ENCODE data around the gene ZNF90.
"Not testable (repeated sequence)": the region's sequence is repeated elsewhere in the genome, so short reads cannot be mapped to it uniquely, and the experiment has no call there.

The ZNF90 gene

GRCh38 chr19:20060282-20060681 is 17.5 kb upstream of the ZNF90 start:
- Histone ChIP-seq H3K9me3 (ENCODE audit: control insufficient read depth in 1 of 2, low read length in 2 of 2) (peaks cover 0 to 4% of the 10 kb centered on the region in 2 donors), H3K9ac (ENCODE audit: low read depth in 1 of 2, low read length in 2 of 2) (no peak overlapping the region), H3K27me3 (ENCODE audit: control insufficient read depth in 1 of 2, insufficient read depth in 2 of 2, low read length in 2 of 2) (no peaks in the 10 kb centered on the region), H3K4me1 (ENCODE audit: control insufficient read depth in 1 of 2, insufficient read depth in 2 of 2, low read length in 2 of 2) (no peaks in the 10 kb centered on the region), H3K4me3 (ENCODE audit: low read depth in 1 of 2, low read length in 2 of 2) (no peak overlapping the region), H3K27ac (ENCODE audit: low read depth, low read length) (no peak overlapping the region), H3K36me3 (ENCODE audit: control insufficient read depth in 1 of 2, insufficient read depth in 2 of 2, low read length in 2 of 2) (no peaks in the 10 kb centered on the region)

DNA sequence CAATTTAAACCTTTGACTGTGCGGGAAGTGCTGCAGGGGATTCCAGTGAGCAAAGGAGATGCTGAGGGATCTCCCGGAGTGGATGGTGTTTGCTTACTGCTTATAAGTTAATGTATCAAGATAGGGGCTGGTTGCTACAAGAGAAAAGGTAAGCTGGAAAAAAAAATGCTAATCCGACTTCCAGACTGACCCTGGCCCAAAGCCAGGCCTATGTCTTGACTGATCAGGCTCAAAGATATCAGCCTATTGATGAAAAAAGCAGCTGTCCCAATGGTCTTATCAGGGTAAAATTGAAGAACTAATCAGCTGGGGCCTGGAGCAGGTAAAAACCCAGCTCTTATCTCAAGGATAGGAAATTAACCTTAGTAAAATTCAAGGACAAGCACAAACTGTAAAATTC is 10.9 kb upstream of the ZNF90 start:
- Histone ChIP-seq H3K9ac (ENCODE audit: low read depth in 1 of 2, low read length in 2 of 2) (no peak overlapping the region), H3K27me3 (ENCODE audit: control insufficient read depth in 1 of 2, insufficient read depth in 2 of 2, low read length in 2 of 2) (no peaks in the 10 kb centered on the region), H3K9me3 (ENCODE audit: control insufficient read depth in 1 of 2, low read length in 2 of 2) (peaks cover under 1 to 4% of the 10 kb centered on the region in 2 donors), H3K27ac (ENCODE audit: low read depth, low read length) (no peak overlapping the region), H3K36me3 (ENCODE audit: control insufficient read depth in 1 of 2, insufficient read depth in 2 of 2, low read length in 2 of 2) (no peaks in the 10 kb centered on the region), H3K4me3 (ENCODE audit: low read depth in 1 of 2, low read length in 2 of 2) (no peak overlapping the region), H3K4me1 (ENCODE audit: control insufficient read depth in 1 of 2, insufficient read depth in 2 of 2, low read length in 2 of 2) (no peaks in the 10 kb centered on the region)

- Histone ChIP-seq H3K36me3 (ENCODE audit: control insufficient read depth in 1 of 2, insufficient read depth in 2 of 2, low read length in 2 of 2) (no peaks in the 10 kb centered on the region), H3K4me3 (ENCODE audit: low read depth in 1 of 2, low read length in 2 of 2) (no peak overlapping the region)
These were observed 9.9 kb upstream of the ZNF90 start for GRCh38 chr19:20067943-20068342.

GRCh38 chr19:20068559-20068958 is 9.2 kb upstream of the ZNF90 start:
- H3K27me3 ChIP-seq (ENCODE audit: control insufficient read depth in 1 of 2, insufficient read depth in 2 of 2, low read length in 2 of 2); H3K9ac ChIP-seq (ENCODE audit: low read depth in 1 of 2, low read length in 2 of 2); H3K4me3 ChIP-seq (ENCODE audit: low read depth in 1 of 2, low read length in 2 of 2); H3K27ac ChIP-seq (ENCODE audit: low read depth, low read length); H3K9me3 ChIP-seq (ENCODE audit: control insufficient read depth in 1 of 2, low read length in 2 of 2); H3K36me3 ChIP-seq (ENCODE audit: control insufficient read depth in 1 of 2, insufficient read depth in 2 of 2, low read length in 2 of 2); H3K4me1 ChIP-seq (ENCODE audit: control insufficient read depth in 1 of 2, insufficient read depth in 2 of 2, low read length in 2 of 2): not testable (repeated sequence)

More at GRCh38 chr19:20067943-20068342, 9.9 kb upstream of the ZNF90 start:
- no peak overlapping the region for H3K27ac ChIP-seq (ENCODE audit: low read depth, low read length)
- no peak overlapping the region for H3K9ac ChIP-seq (ENCODE audit: low read depth in 1 of 2, low read length in 2 of 2)
- peaks cover 1 to 4% of the 10 kb centered on the region in 2 donors for H3K9me3 ChIP-seq (ENCODE audit: control insufficient read depth in 1 of 2, low read length in 2 of 2)
- no peaks in the 10 kb centered on the region for H3K27me3 ChIP-seq (ENCODE audit: control insufficient read depth in 1 of 2, insufficient read depth in 2 of 2, low read length in 2 of 2)
- no peaks in the 10 kb centered on the region for H3K4me1 ChIP-seq (ENCODE audit: control insufficient read depth in 1 of 2, insufficient read depth in 2 of 2, low read length in 2 of 2)

DNA sequence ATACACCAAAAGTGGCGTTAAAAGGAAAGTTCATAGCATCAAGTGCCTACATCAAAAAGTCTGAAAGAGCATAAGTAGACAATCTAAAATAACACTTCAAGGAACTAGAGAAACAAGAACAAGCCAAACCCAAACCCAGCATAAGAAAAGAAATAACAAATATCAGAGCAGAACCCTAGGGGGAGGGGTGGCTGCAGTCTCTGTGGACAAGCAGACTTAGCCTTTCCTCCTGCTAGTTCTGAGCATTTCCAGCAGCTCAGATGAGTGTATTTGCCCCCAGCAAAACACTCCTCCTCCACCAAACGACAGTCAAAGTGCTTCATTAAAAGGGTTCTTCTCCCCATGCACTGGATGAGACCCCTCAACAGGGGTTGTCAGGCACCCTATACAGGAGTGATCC is 7.1 kb upstream of the ZNF90 start:
- Histone ChIP-seq H3K9ac (ENCODE audit: low read depth in 1 of 2, low read length in 2 of 2) (no peak overlapping the region), H3K27me3 (ENCODE audit: control insufficient read depth in 1 of 2, insufficient read depth in 2 of 2, low read length in 2 of 2) (no peaks in the 10 kb centered on the region), H3K36me3 (ENCODE audit: control insufficient read depth in 1 of 2, insufficient read depth in 2 of 2, low read length in 2 of 2) (no peaks in the 10 kb centered on the region), H3K9me3 (ENCODE audit: control insufficient read depth in 1 of 2, low read length in 2 of 2) (peaks cover 4% of the 10 kb centered on the region in 2 donors), H3K4me1 (ENCODE audit: control insufficient read depth in 1 of 2, insufficient read depth in 2 of 2, low read length in 2 of 2) (no peaks in the 10 kb centered on the region), H3K4me3 (ENCODE audit: low read depth in 1 of 2, low read length in 2 of 2) (no peak overlapping the region), H3K27ac (ENCODE audit: low read depth, low read length) (no peak overlapping the region)

- Histone ChIP-seq H3K4me3 (ENCODE audit: low read depth in 1 of 2, low read length in 2 of 2) (no peak overlapping the region), H3K9ac (ENCODE audit: low read depth in 1 of 2, low read length in 2 of 2) (no peak overlapping the region)
These were observed 4.9 kb upstream of the ZNF90 start for GRCh38 chr19:20072936-20073335.

DNA sequence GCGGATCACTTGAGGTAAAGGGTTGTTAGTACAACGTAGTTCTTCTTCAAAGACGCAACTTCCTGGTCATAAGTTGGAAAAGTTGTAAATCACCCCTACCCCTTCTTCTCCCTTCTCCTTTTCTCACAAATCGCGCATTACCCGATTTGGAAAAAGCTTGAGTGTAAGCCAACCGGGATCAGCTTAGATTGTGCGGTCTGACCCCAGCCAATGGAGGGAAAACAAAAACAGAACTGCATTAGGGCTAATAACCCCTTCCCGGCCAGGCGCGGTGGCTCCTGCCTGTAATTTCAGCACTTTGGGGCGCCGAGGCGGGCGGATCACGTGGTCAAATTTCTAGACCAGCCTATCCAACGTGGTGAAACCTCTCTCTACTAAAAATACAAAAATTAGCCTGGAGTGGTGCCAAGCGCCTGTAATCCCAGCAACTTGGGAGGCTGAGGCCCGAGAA is 806 bp downstream of the ZNF90 start:
- Histone ChIP-seq H3K4me3 (ENCODE audit: low read depth in 1 of 2, low read length in 2 of 2) (peak overlapping the region; percentile 67 to 71), H3K9me3 (ENCODE audit: control insufficient read depth in 1 of 2, low read length in 2 of 2) (peaks cover 5% of the 10 kb centered on the region in 2 donors), H3K27me3 (ENCODE audit: control insufficient read depth in 1 of 2, insufficient read depth in 2 of 2, low read length in 2 of 2) (no peaks in the 10 kb centered on the region), H3K9ac (ENCODE audit: low read depth in 1 of 2, low read length in 2 of 2) (no peak overlapping the region), H3K4me1 (ENCODE audit: control insufficient read depth in 1 of 2, insufficient read depth in 2 of 2, low read length in 2 of 2) (peaks cover 0 to 5% of the 10 kb centered on the region in 2 donors), H3K36me3 (ENCODE audit: control insufficient read depth in 1 of 2, insufficient read depth in 2 of 2, low read length in 2 of 2) (no peaks in the 10 kb centered on the region), H3K27ac (ENCODE audit: low read depth, low read length) (no peak overlapping the region)

More at GRCh38 chr19:20072936-20073335, 4.9 kb upstream of the ZNF90 start:
- H3K9me3 ChIP-seq (ENCODE audit: control insufficient read depth in 1 of 2, low read length in 2 of 2), result peaks cover 4 to 7% of the 10 kb centered on the region in 2 donors
- no peak overlapping the region for H3K27ac ChIP-seq (ENCODE audit: low read depth, low read length)
- H3K27me3 ChIP-seq (ENCODE audit: control insufficient read depth in 1 of 2, insufficient read depth in 2 of 2, low read length in 2 of 2), result no peaks in the 10 kb centered on the region
- peaks cover 0 to under 1% of the 10 kb centered on the region in 2 donors for H3K4me1 ChIP-seq (ENCODE audit: control insufficient read depth in 1 of 2, insufficient read depth in 2 of 2, low read length in 2 of 2)
- no peaks in the 10 kb centered on the region for H3K36me3 ChIP-seq (ENCODE audit: control insufficient read depth in 1 of 2, insufficient read depth in 2 of 2, low read length in 2 of 2)

GRCh38 chr19:20079476-20079875 is 1.7 kb downstream of the ZNF90 start:
- no peak overlapping the region for H3K27ac ChIP-seq (ENCODE audit: low read depth, low read length)
- peaks cover 5% of the 10 kb centered on the region in 2 donors for H3K9me3 ChIP-seq (ENCODE audit: control insufficient read depth in 1 of 2, low read length in 2 of 2)
- H3K4me1 ChIP-seq (ENCODE audit: control insufficient read depth in 1 of 2, insufficient read depth in 2 of 2, low read length in 2 of 2), result peaks cover 0 to 5% of the 10 kb centered on the region in 2 donors
- no peaks in the 10 kb centered on the region for H3K36me3 ChIP-seq (ENCODE audit: control insufficient read depth in 1 of 2, insufficient read depth in 2 of 2, low read length in 2 of 2)
- H3K27me3 ChIP-seq (ENCODE audit: control insufficient read depth in 1 of 2, insufficient read depth in 2 of 2, low read length in 2 of 2), result no peaks in the 10 kb centered on the region
- H3K9ac ChIP-seq (ENCODE audit: low read depth in 1 of 2, low read length in 2 of 2), result no peak overlapping the region
- H3K4me3 ChIP-seq (ENCODE audit: low read depth in 1 of 2, low read length in 2 of 2), result peak overlapping the region in 1 of 2 donors; percentile 8

- H3K4me1 ChIP-seq (ENCODE audit: control insufficient read depth in 1 of 2, insufficient read depth in 2 of 2, low read length in 2 of 2), result peaks cover 0 to 5% of the 10 kb centered on the region in 2 donors
- no peaks in the 10 kb centered on the region for H3K36me3 ChIP-seq (ENCODE audit: control insufficient read depth in 1 of 2, insufficient read depth in 2 of 2, low read length in 2 of 2)
- no peak overlapping the region for H3K4me3 ChIP-seq (ENCODE audit: low read depth in 1 of 2, low read length in 2 of 2)
- H3K9ac ChIP-seq (ENCODE audit: low read depth in 1 of 2, low read length in 2 of 2), result no peak overlapping the region
- H3K27me3 ChIP-seq (ENCODE audit: control insufficient read depth in 1 of 2, insufficient read depth in 2 of 2, low read length in 2 of 2), result no peaks in the 10 kb centered on the region
- H3K27ac ChIP-seq (ENCODE audit: low read depth, low read length), result no peak overlapping the region
- H3K9me3 ChIP-seq (ENCODE audit: control insufficient read depth in 1 of 2, low read length in 2 of 2), result peaks cover 5% of the 10 kb centered on the region in 2 donors
These were observed 2.9 kb downstream of the ZNF90 start for GRCh38 chr19:20080656-20081055.

DNA sequence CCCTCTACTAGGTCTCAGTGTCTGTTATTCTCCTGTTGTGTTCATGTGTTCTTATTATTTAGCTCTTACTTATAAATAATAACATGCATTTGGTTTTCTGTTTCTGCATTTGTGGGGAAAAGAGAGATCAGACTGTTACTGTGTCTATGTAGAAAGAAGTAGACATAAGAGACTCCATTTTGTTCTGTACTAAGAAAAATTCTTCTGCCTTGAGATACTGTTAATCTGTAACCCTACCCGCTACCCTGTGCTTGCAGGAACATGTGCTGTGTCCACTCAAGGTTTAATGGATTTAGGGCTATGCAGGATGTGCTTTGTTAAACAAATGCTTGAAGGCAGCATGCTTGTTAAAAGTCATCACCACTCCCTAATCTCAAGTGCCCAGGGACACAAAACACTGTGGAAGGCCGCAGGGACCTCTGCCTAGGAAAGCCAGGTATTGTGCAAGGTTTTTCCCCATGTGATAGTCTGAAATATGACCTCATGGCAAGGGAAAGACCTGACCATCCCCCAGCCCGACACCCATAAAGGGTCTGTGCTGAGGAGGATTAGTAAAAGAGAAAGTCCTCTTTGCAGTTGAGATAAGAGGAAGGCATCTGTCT is 4.5 kb downstream of the ZNF90 start:
- H3K36me3 ChIP-seq (ENCODE audit: control insufficient read depth in 1 of 2, insufficient read depth in 2 of 2, low read length in 2 of 2); H3K27ac ChIP-seq (ENCODE audit: low read depth, low read length); H3K4me3 ChIP-seq (ENCODE audit: low read depth in 1 of 2, low read length in 2 of 2); H3K9ac ChIP-seq (ENCODE audit: low read depth in 1 of 2, low read length in 2 of 2); H3K4me1 ChIP-seq (ENCODE audit: control insufficient read depth in 1 of 2, insufficient read depth in 2 of 2, low read length in 2 of 2); H3K27me3 ChIP-seq (ENCODE audit: control insufficient read depth in 1 of 2, insufficient read depth in 2 of 2, low read length in 2 of 2): not testable (repeated sequence)
- H3K9me3 ChIP-seq (ENCODE audit: control insufficient read depth in 1 of 2, low read length in 2 of 2), result peaks cover 2 to 12% of the 10 kb centered on the region in 2 donors

All from duodenal mucosa (tissue), 2 donors.